Peyer's patch (tissue), 4 donors: ENCODE results near the gene SECISBP2L. TPM values are rescaled to one million over a fixed set of nuclear protein-coding genes. Genes with fewer than 3 reads are reported as not detected.

Experiments
- DNase-seq, 3 donors: peaks; one replicate each; pipeline ENCODE4 v3.0.0-alpha.2; 2017 to 2019
- H3K27ac ChIP-seq, 4 donors: fragments of 200-600 bp; sonication (generic); one replicate each; pipeline ENCODE4 v1.5.1; 2016 to 2019
- H3K27me3 ChIP-seq, 2 donors: fragments of 200-600 bp; sonication (generic); one replicate each; pipeline ENCODE4 v1.5.1; 2019
- H3K36me3 ChIP-seq, 3 donors: fragments of 200-600 bp; sonication (generic); one replicate each; pipeline ENCODE4 v1.5.1; 2016 to 2019
- H3K4me1 ChIP-seq, 4 donors: fragments of 200-600 bp; sonication (generic); one replicate each; pipeline ENCODE4 v1.5.1; 2016 to 2019
- H3K4me3 ChIP-seq, 4 donors: fragments of 200-600 bp; sonication (generic); 1 replicate in 3 of 4; 2 replicates in 1 of 4; pipeline ENCODE4 v1.5.1; 2016 to 2019; ENCODE audit warnings: mild to moderate bottlenecking in 1 of 4
- H3K9me3 ChIP-seq, 4 donors: fragments of 200-600 bp; sonication (generic); one replicate each; pipeline ENCODE4 v1.5.1; 2016 to 2019; ENCODE audit warnings: mild to moderate bottlenecking in 1 of 4
- POLR2A ChIP-seq, 2 donors: fragments of 450-650 bp; IDR thresholded peaks; one replicate each; pipeline ENCODE4 v1.5.1; 2017; ENCODE audit warnings: antibody characterized with exemption in 2 of 2, mild to moderate bottlenecking in 2 of 2, moderate library complexity in 2 of 2
- total RNA-seq, 4 donors: library from RNA; depleted of rRNA; stranded (reverse); fragments of >200 nt; gene quantifications; one replicate each; pipeline ENCODE4 v1.1.0, GENCODE V29; 2016
- TF ChIP-seq, protein P1 (sequence below), 6 experiments: fragments of 450-650 bp in 4 of 6; fragments of 200-600 bp in 2 of 6; sonication (generic) in 1 of 6; IDR thresholded peaks; one replicate each; pipeline ENCODE4 v1.5.1; 2017 to 2019; ENCODE audit warnings: antibody characterized with exemption in 6 of 6, mild to moderate bottlenecking in 3 of 6, moderate library complexity in 1 of 6

SECISBP2L gene
- total RNA-seq, 4 donors from 2014 or later = 29.7 to 41.0 (median 34.5) TPM

DNA sequence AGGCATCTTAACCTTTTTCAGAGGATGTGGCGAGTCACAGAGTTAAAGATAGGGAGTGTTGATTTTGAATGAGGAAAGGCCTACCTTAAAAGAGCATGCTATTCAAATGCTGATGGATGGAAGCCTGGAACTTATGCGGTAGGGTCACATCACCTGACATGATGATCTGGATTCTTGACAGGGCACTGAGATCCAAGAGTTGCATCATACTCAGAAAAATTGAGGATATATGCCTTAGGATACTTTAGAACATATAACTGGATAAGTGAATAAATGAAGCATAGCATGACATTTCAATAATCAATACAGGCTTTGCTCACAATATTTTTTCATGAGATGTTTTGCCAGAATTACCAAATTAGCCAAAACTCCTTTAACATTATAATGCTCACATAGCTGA is 20.1 kb upstream of the SECISBP2L start:
- no peaks in the 10 kb centered on the region for H3K4me1 ChIP-seq
- no peaks in the 10 kb centered on the region for H3K27me3 ChIP-seq
- H3K4me3 ChIP-seq = no peak overlapping the region
- TF ChIP-seq POLR2A (IDR thresholded peaks at IDR 0.05) = no peak
- TF ChIP-seq, protein P1, sequence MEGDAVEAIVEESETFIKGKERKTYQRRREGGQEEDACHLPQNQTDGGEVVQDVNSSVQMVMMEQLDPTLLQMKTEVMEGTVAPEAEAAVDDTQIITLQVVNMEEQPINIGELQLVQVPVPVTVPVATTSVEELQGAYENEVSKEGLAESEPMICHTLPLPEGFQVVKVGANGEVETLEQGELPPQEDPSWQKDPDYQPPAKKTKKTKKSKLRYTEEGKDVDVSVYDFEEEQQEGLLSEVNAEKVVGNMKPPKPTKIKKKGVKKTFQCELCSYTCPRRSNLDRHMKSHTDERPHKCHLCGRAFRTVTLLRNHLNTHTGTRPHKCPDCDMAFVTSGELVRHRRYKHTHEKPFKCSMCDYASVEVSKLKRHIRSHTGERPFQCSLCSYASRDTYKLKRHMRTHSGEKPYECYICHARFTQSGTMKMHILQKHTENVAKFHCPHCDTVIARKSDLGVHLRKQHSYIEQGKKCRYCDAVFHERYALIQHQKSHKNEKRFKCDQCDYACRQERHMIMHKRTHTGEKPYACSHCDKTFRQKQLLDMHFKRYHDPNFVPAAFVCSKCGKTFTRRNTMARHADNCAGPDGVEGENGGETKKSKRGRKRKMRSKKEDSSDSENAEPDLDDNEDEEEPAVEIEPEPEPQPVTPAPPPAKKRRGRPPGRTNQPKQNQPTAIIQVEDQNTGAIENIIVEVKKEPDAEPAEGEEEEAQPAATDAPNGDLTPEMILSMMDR (IDR thresholded peaks at IDR 0.05) = no peak
- H3K36me3 ChIP-seq = no peaks in the 10 kb centered on the region
- no peaks in the 10 kb centered on the region for H3K9me3 ChIP-seq
- DNase-seq = no peak
- H3K27ac ChIP-seq = no peak overlapping the region

DNA sequence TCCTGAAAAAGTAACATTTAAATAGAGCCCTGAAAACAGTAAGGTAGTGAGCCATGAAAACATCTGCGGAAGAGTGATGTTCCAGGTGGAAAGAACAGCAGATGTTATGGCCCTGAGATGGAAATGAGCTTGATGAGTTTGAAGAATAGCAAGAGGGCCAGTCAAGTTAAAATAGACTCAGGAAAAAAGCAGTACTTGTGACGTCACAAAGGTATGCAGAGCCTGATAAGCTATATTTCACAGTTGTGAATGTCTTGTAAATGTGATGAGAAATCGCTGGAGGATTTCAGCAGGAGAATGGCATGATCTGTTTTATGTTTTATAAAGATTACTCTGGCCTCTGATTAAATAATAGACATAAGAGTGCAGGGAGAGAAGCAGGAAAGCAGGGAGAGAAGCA is 18.6 kb upstream of the SECISBP2L start:
- H3K9me3 ChIP-seq = no peaks in the 10 kb centered on the region
- no peaks in the 10 kb centered on the region for H3K27me3 ChIP-seq
- no peak for DNase-seq
- TF ChIP-seq, protein P1 (IDR thresholded peaks at IDR 0.05) = no peak
- TF ChIP-seq POLR2A (IDR thresholded peaks at IDR 0.05) = no peak
- H3K4me1 ChIP-seq = no peaks in the 10 kb centered on the region
- no peak overlapping the region for H3K4me3 ChIP-seq
- H3K27ac ChIP-seq = no peak overlapping the region
- H3K36me3 ChIP-seq = no peaks in the 10 kb centered on the region

DNA sequence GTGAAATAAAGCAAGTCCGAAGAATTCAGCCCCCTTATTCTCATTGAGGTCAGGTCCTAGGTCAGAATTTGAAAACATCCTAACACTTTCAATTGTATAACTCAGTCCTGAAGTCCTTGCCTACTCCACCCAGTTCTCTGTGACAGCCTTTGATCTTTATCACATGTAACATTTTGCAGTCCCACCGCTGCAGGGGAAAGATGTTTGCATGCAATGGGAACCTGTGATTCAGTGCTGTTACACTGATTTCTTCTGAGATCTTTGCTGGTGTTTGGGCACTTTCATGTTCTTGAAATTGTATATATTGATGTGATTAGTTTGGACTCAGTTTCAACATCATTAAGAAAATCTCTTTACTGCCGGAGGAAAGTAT is 18.0 kb upstream of the SECISBP2L start:
- Histone ChIP-seq H3K4me1 (no peaks in the 10 kb centered on the region), H3K27ac (no peak overlapping the region), H3K9me3 (no peaks in the 10 kb centered on the region), H3K27me3 (no peaks in the 10 kb centered on the region), H3K4me3 (no peak overlapping the region), H3K36me3 (no peaks in the 10 kb centered on the region)
- TF ChIP-seq, protein P1 (IDR thresholded peaks at IDR 0.05) = no peak
- TF ChIP-seq POLR2A (IDR thresholded peaks at IDR 0.05) = no peak
- no peak for DNase-seq

DNA sequence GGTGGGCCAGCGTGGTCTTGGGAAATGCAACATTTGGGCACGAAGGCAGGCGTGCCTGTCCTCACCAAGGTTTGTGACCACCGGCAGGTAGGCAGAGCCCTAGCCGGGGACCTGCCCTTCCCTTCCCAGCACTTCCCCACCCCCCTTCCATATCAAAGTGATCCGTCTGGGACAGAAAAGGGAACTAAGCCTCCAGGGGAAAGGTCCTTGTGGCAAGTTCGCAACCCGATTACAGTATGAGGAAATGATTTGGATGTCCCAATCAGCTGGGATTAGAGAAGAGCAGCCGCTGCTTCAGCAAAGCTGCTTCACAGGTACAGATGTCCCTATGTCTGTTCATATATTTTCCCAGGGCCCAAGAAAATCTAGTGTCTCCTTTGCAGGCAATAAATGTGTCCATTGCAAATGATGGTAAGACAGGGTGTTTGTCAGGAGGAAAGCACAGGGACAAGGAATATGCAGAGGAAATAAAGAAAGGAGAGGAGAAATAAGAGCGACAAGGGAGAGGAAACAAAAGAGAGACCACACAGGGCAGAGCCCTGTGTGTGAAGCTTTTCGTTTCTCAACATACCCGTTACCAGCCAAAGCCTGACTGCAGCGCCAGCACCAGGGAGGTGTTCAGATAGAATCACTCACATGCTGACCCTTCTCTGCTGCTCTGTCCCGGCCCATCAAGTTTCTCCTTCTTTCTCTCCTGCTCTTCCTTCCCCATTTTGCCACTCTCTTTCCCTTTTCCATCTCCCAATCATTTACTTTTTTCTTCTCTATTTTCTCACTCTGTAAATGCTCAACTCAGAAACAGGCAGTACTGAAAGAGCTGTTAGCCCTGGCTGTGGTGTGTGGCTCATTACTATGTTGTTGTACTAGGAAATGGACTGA is 17.4 kb upstream of the SECISBP2L start:
- Histone ChIP-seq H3K4me3 (no peak overlapping the region), H3K4me1 (no peaks in the 10 kb centered on the region), H3K27ac (no peak overlapping the region), H3K9me3 (no peaks in the 10 kb centered on the region), H3K36me3 (no peaks in the 10 kb centered on the region), H3K27me3 (no peaks in the 10 kb centered on the region)
- TF ChIP-seq, protein P1 (IDR thresholded peaks at IDR 0.05) = no peak
- no peak for TF ChIP-seq POLR2A (IDR thresholded peaks at IDR 0.05)
- no peak for DNase-seq

DNA sequence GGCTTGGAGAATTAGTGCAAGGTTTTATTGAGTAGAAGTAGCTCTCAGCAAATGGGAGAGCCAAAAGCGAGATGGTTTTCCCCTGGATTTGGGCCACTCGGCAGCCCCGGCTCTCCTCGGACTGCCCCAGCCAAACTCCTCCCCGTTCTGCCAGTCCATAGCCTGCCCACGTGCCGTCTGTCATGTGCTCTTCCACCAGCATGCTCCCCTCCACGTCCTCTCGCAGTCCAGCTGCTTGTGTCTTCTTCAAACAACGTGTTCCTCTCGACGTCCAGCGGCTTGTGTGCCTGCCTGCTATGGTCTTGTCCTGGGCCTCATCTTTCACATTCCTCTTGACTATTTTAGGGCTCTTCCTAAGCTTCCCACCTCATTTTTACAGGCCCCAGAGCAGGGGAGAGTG is 16.7 kb upstream of the SECISBP2L start:
- H3K4me1 ChIP-seq = no peaks in the 10 kb centered on the region

More for the DNA sequence above, 16.7 kb upstream of the SECISBP2L start:
- no peak for DNase-seq
- Histone ChIP-seq H3K9me3 (no peaks in the 10 kb centered on the region), H3K27ac (no peak overlapping the region), H3K27me3 (no peaks in the 10 kb centered on the region), H3K4me3 (no peak overlapping the region), H3K36me3 (no peaks in the 10 kb centered on the region)
- no peak for TF ChIP-seq POLR2A (IDR thresholded peaks at IDR 0.05)
- TF ChIP-seq, protein P1 (IDR thresholded peaks at IDR 0.05) = no peak
